Measurements from ENCODE around the gene ABCB1. TPM values are rescaled to one million over a fixed set of nuclear protein-coding genes. Genes with fewer than 3 reads are reported as not detected.
"Not testable (repeated sequence)": the region's sequence is repeated elsewhere in the genome, so short reads cannot be mapped to it uniquely, and the experiment has no call there.

The ABCB1 gene
- total RNA-seq, 6 donors from 2014 or later = 2.2 to 14.1 (median 4.1) TPM

DNA sequence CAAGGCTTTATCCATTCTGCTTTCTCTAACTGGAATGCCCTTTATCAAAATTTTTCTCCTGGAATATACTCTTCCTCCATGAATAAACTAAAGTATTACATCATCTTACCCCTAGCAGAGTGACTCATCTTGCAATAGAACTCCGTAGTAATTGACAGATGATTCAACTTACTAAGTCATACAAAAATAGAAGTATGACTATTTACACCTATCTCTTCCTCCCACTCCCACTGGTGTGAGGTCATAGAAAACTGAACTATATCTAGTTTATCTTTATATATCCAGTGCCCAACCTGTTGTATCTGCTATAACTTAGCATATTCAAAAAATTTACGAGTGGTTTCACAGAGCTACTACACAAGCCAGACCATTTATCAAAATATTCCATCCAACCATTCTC lies 26.1 kb downstream of the ABCB1 start:
- WGBS, 2 donors = 14 to 55% methylated on average over 2 of the region's 2 CpGs
- H3K4me3 ChIP-seq = no peak overlapping the region
- H3K9me3 ChIP-seq = no peaks in the 10 kb centered on the region
- ATAC-seq (ENCODE audit: low FRiP score in 2 of 2) (no peak), DNase-seq (no peak)
- no peaks in the 10 kb centered on the region for H3K27me3 ChIP-seq
- no peaks in the 10 kb centered on the region for H3K36me3 ChIP-seq
- TF ChIP-seq POLR2AphosphoS5 (IDR thresholded peaks at IDR 0.05) (no peak), EP300 (IDR thresholded peaks at IDR 0.05) (no peak), POLR2A (IDR thresholded peaks at IDR 0.05) (no peak)
- TF ChIP-seq, protein P1, sequence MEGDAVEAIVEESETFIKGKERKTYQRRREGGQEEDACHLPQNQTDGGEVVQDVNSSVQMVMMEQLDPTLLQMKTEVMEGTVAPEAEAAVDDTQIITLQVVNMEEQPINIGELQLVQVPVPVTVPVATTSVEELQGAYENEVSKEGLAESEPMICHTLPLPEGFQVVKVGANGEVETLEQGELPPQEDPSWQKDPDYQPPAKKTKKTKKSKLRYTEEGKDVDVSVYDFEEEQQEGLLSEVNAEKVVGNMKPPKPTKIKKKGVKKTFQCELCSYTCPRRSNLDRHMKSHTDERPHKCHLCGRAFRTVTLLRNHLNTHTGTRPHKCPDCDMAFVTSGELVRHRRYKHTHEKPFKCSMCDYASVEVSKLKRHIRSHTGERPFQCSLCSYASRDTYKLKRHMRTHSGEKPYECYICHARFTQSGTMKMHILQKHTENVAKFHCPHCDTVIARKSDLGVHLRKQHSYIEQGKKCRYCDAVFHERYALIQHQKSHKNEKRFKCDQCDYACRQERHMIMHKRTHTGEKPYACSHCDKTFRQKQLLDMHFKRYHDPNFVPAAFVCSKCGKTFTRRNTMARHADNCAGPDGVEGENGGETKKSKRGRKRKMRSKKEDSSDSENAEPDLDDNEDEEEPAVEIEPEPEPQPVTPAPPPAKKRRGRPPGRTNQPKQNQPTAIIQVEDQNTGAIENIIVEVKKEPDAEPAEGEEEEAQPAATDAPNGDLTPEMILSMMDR (IDR thresholded peaks at IDR 0.05) = no peak
- no peaks in the 10 kb centered on the region for H3K4me1 ChIP-seq
- H3K27ac ChIP-seq = no peak overlapping the region

DNA sequence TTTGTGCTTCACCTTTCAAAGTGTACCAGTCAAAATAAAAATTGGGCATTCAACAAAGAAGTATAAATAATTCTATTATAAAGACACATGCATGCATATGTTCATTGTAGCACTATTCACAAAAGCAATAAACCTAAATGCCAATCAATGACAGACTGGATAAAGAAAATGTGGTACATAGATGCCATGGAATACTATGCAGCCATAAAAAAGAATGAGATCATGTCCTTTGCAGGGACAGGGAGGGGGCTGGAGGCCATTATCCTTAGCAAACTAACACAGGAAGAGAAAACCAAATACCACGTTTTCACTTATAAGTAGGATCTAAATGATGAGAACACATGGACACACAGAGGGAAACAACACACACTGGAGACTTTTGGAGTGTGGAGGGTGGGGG lies 28.2 kb downstream of the ABCB1 start:
- H3K27ac ChIP-seq; H3K4me3 ChIP-seq; ATAC-seq (ENCODE audit: low FRiP score in 2 of 2); H3K9me3 ChIP-seq; H3K27me3 ChIP-seq; H3K4me1 ChIP-seq; DNase-seq; H3K36me3 ChIP-seq: not testable (repeated sequence)
- WGBS, 2 donors = 64 to 70% methylated on average over 1 of the region's 1 CpG

DNA sequence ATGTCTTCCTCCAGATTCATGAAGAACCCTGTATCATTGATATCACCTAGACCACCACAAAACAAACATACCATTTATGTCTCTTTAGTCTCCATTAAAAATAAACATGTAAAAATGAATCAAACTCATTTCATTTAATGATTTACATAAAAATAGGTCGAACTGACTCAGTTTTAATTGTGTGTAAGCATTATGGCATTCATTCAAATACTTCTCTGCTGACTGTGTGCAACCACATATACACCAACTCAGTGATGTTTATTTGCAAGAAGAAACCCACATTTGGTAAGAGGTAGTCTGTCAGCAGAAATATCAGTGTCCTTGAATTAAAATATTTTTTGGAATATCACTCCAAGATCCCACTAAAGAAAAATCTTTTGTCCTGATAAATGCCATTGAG lies 30.5 kb downstream of the ABCB1 start:
- DNase-seq = no peak
- H3K27me3 ChIP-seq = no peaks in the 10 kb centered on the region
- no peak overlapping the region for H3K4me3 ChIP-seq
- TF ChIP-seq, protein P1 (IDR thresholded peaks at IDR 0.05) = no peak
- TF ChIP-seq EP300 (IDR thresholded peaks at IDR 0.05) (no peak), POLR2A (IDR thresholded peaks at IDR 0.05) (no peak), POLR2AphosphoS5 (IDR thresholded peaks at IDR 0.05) (no peak)
- H3K9me3 ChIP-seq = no peaks in the 10 kb centered on the region
- no peak for ATAC-seq (ENCODE audit: low FRiP score in 2 of 2)
- no peaks in the 10 kb centered on the region for H3K36me3 ChIP-seq
- WGBS, 2 donors = 29 to 50% methylated on average over 1 of the region's 1 CpG
- no peaks in the 10 kb centered on the region for H3K4me1 ChIP-seq
- no peak overlapping the region for H3K27ac ChIP-seq

DNA sequence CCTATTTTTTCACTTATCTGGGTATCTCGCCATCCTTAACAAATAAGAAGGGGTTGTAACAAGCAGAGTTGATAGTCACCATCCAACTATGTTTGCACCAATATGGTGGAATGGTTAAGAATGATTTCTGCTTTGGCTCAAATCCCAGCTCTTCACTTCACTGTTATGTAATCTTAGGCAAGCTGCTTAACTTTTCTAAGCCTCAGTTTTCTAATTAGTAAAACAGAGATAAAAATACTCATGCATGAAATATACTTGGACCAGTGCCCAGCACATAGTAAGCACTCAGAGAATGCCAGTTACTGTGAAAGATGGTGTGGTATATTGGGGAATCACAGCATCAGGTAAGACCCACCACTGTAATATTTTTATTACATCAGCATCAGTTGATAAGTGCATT lies 33.6 kb downstream of the ABCB1 start:
- DNase-seq (no peak), ATAC-seq (ENCODE audit: low FRiP score in 2 of 2) (no peak)
- Histone ChIP-seq H3K9me3 (no peaks in the 10 kb centered on the region), H3K36me3 (no peaks in the 10 kb centered on the region), H3K27me3 (no peaks in the 10 kb centered on the region), H3K4me1 (no peaks in the 10 kb centered on the region), H3K4me3 (no peak overlapping the region), H3K27ac (no peak overlapping the region)
- TF ChIP-seq EP300 (IDR thresholded peaks at IDR 0.05) (no peak), POLR2AphosphoS5 (IDR thresholded peaks at IDR 0.05) (no peak), POLR2A (IDR thresholded peaks at IDR 0.05) (no peak)
- TF ChIP-seq, protein P1 (IDR thresholded peaks at IDR 0.05) = no peak
- WGBS, 2 donors = 82 to 89% methylated on average over 1 of the region's 1 CpG

DNA sequence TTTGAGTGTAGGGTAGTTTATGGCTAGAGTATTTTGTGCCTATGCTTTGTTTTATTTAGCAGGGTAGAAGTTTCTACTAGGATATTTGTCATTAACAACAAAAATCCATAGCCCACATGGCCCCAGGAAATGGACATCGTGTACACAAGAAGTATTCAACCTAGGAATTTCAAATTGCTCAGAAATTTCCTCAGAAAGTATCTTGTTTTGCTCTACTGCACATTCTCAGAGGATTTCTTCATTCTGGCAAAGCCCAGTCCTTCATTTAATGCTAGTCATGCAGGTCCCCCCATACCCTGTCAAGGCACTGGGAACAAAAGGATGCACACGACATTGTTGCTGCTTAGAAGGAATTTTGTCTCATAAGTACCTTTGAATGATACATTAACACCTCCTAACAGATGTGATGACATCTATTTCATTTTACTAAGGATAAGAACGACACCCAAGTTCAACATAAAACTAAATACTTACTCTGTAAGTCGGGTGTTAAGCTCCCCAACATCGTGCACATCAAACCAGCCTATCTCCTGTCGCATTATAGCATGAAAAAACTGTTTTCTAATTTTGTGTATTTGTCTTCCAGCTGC lies 34.3 kb downstream of the ABCB1 start:
- no peaks in the 10 kb centered on the region for H3K4me1 ChIP-seq
- no peaks in the 10 kb centered on the region for H3K27me3 ChIP-seq
- DNase-seq (no peak), ATAC-seq (ENCODE audit: low FRiP score in 2 of 2) (no peak)
- 85 to 88% methylated on average over 6 of the region's 6 CpGs for WGBS, 2 donors
- no peaks in the 10 kb centered on the region for H3K36me3 ChIP-seq
- H3K4me3 ChIP-seq = no peak overlapping the region
- H3K9me3 ChIP-seq = no peaks in the 10 kb centered on the region
- TF ChIP-seq POLR2AphosphoS5 (IDR thresholded peaks at IDR 0.05) = no peak
- no peak for TF ChIP-seq POLR2A (IDR thresholded peaks at IDR 0.05)
- TF ChIP-seq, protein P1 (IDR thresholded peaks at IDR 0.05) = no peak
- no peak for TF ChIP-seq EP300 (IDR thresholded peaks at IDR 0.05)
- no peak overlapping the region for H3K27ac ChIP-seq
